ENCODE data around the gene RACK1.

RACK1 gene

DNA sequence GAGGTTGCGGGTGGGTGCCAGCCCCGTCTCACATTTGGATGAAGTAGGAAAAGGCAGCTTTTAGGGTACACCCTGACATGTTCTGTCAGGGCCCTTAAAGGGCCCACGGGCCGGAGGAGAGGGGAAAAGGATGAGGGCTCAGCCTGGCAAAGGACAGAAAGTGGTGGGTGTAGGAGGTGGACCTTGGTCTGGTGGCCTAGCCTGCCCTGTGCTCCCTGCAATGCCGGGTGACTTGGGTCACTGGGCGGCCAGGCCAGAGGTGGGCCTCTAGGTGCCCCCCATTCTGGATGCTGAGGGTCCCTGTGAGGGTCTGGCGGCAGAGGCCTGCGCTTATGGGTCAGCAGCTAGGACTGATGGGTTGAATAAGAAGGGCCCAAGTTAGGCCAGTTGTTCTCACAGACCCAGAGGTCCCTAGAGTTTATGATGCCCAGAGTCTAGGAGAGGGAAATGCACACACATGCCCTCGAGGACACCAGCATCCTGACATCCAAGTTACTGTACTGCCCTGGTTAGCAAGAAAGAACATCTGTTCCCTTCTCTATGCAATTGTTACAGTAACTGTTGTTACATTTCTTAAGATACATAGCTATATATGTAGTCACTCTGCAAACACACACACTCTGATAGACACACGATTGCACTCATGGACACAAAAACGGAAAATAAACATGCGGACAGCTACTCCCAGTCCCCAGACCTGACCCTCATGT, 51.2 kb downstream of the RACK1 start:
- DNase-seq, result no peak

DNA sequence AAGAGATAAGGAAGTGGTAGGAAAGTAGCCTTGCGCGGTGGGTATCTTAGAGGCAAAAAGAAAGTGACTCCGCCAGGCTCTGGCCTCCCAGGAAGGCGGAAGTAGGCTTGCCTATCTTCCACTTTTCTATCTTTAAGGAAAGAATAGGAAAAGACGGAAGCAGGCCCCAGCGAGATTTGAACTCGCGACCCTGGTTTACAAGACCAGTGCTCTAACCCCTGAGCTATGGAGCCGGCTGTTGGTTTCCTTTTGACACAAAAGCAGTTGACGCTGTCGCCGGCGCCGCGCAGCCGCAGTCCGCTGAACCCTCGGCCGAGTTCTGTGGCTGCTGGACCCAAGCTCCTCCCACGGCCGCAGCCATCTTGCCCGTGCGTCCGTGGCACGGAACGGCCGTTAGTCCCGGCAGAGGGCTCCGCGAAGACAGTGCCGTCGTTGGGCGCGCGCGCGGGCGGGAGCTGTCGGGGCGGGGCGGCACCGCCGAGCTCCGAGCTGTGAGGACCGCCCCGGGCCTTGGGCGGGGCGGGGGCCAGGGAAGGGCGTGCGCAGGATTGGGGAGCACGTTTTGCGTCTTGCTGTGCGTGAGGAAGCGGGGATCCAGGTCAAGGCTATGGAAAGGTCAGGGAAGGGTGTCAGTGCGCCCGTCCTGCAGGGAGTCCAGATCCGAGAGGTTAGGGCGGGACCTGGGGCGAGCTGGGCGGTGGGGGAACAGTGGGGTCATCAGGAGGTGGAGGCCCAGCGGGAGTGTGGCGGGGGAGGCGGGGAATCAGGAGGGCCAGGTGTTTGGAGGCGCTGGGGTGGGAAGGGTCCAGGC, 52.0 kb downstream of the RACK1 start:
- no peak for DNase-seq

DNA sequence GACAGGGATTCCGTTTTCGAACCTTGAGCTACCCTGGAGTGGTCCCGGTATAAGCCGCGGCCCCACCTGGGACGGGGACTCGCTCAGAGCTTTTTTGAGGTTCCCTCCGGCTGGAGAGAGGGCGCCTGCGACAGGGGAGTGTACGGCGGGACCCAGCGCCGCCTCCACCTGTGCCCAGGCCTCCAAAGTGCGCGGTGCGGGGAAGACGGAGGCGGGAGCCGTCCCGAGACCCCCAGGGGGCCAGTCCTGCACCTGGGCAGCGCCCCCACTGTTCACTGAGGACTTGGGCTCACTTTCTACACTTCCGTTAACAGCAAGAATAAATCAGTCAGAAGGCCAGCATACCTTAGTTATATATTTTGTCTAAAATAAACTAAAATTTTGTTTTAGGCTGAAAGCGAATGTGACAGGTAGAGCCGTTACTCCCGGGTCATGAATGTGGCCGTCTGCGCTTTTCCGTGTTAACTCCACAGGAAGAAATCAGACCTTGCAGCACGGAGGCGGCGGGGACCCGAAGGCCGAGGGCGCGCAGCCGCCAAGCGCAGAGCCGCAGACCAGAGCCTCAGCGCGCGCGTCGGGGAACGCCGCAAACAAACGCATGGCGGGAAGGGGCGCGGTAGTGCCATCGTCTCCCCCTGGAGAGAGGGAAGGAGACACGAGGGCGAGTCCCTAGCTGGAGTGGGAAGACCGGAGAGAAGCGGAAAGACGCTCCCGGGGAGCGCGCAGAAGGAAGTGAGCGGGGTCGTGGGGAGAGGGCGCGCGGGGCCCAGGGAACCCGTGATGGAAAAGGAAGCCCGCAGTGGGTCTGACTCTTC, 52.8 kb downstream of the RACK1 start:
- no peak for DNase-seq

DNA sequence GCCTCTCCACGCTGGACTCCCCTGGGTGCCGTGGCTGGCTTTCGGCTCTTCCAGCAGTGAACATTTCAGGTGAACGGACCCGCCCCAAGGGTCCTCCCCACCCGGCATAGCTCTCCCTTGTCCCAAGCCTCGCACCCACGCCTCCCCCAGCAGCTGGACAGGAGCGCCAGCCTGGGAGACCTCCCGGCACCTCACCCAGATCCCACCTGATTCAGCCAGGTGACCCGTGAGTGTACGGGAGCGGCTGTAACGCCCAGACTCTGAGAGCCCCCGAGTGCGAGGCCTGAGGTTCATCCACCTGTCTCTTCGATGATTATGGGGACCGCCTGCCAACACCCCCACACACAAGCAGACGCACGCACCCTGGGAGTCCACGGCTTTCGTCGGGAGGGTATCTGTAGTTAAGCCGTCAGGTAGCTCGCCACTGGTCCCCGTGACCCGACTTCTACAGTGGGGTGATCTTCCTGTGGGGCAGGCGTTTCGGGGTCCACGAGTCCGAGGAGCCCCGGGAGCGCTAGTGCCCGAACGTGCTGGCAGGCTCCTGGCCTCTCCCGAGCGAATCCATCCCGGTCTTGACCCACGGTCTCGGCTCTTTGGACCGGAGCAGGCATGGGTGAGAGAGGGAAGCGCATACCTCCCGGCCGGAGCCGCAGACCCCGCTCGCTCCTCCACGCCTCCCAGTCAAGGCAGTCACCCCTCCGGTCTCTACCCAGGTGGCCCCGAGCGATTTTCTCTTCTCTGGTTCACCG, 53.6 kb downstream of the RACK1 start:
- DNase-seq, result no peak

DNA sequence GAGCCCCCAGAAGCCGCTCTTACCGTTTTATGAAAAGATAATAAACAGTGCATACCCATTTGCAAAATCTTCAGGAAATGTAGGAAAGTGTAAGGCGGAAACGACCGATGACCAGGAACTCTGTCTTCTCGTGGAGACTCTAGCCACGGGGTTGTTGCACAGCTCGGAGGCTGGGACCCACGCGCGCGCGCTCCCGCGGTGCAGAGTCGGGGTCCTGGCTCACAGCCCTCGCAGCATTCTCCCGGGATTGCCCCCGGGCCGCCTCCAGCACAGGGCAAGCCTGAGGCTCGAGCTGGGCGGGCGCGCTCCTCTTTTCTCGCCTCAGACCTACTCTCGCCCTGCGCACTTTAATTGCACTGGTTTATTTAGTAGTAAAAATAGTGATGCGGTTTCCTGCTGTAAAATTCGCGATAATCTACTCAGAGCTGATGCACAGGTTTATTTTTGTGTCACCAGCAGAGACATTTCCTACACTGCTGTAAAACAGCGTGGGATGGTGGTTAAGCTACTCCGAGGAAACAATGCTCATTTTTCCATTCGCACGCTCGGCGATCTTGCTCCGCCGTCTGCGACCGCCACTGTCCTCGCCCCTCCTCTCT, 54.2 kb downstream of the RACK1 start:
- no peak for DNase-seq

DNA sequence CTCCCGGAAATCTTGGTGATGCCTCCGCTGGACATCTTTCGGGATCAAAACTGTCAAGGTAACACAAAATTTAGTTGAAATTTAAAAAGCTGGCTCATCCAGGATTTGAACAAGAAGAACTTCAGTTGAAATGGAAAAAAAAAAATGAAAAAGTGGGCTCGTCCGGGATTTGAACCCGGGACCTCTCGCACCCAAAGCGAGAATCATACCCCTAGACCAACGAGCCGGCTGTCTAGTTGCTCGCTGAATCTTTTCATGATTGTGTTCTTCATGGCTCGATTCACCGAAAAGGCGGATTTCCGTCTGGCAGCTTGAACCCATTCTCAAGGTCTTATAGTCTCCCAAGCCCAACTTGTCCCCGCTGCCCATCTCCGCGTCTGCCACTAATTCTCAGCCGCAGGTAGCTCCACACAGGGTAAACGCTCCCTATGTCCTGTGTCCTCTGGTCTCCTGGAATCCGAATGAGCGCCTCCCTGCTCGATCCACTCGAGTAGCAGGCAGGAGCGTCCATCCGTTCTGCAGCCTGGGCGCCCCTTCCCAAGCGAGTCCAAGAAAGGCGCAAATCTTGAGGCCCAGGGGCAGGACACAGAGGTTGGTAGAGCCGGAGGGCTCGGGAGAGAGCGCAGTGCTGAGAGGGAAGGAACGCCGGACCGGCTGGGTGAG, 54.9 kb downstream of the RACK1 start:
- DNase-seq, result no peak

DNA sequence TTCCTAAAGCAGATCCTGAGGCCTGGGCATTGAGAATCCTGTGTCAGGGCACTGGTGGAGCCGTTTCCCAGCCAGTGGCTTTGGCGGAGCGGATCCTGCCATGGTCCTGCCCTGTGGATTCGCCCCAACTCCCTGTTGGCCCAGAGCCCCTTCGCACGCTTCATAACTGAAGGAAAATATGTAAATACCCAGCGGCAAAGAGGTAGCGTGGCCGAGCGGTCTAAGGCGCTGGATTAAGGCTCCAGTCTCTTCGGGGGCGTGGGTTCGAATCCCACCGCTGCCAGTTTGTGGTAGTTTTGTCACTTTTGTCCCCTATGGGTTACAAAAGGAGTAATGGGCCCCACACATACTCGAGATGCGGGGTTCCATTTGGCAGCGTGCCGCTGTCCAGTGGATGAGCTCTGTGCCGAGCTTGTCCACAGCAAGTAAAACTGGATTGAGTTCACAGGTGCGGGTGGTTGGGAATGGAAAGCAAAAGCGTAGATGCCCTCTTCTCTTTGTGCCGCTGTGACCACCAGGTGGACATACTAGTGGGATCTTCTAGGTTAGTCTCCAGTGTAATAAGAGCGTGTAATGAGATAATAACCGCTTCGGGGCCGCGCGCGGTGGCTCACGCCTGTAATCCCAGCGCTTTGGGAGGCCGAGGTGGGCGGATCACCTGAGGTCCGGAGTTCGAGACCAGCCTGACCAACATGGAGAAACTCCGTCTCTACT, 56.0 kb downstream of the RACK1 start:
- DNase-seq, result no peak

DNA sequence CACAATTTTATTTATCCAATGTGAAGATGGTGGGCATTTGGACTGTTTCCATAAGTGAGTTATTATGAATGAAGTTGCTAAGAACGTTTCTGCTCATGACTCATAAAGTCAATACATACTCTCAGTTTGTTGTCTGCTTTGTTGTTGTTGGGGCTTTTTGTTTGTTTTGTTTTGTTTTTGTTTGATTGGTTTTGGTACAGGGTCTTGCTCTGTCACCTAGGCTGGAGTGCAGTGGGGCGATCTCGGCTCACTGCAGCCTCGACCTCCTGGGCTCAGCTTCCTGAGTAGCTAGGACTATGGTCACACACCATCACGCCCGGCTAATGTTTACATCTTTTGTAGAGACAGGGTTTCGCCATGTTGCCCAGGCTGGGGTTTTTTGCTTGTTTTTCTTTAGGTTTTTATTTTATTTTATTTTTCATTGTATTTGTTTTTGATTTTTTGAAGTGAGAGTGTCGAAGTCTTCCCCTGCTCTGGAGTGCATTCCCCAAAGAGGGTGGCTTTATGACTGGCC, 56.7 kb downstream of the RACK1 start:
- DNase-seq, result no peak

Measured in NCI-H1092 (cell line).